ENCODE measurements around the gene NABP1. TPM values are rescaled to one million over a fixed set of nuclear protein-coding genes. Genes with fewer than 3 reads are reported as not detected.

The NABP1 gene
- total RNA-seq, 2 experiments from 2014 or later: 16.7 to 42.5 TPM

- Histone ChIP-seq H3K79me2 (ENCODE audit: insufficient read depth, low read depth, low read length) (no peaks in the 10 kb centered on the region), H3K4me3 (ENCODE audit: low read depth, low read length, poor library complexity, severe bottlenecking) (no peak overlapping the region), H3K9me2 (ENCODE audit: insufficient read depth, low read length) (no peaks in the 10 kb centered on the region), H3K36me3 (ENCODE audit: insufficient read depth, low read length) (no peaks in the 10 kb centered on the region), H2AFZ (ENCODE audit: low read length) (no peak overlapping the region), H4K20me1 (ENCODE audit: insufficient read depth, low read length) (no peaks in the 10 kb centered on the region), H3K4me1 (ENCODE audit: insufficient read depth, low read length, poor library complexity, severe bottlenecking) (no peaks in the 10 kb centered on the region), H3K9me3 (ENCODE audit: low read length) (no peaks in the 10 kb centered on the region), H3K4me2 (ENCODE audit: low read length) (no peak overlapping the region), H3K27ac (ENCODE audit: low read depth, low read length, poor library complexity, severe bottlenecking) (no peak overlapping the region)
- DNase-seq (ENCODE audit: low spot score): no peak
- TF ChIP-seq EZH2phosphoT487 (IDR thresholded peaks at IDR 0.05; ENCODE audit: borderline replicate concordance, low read depth, low read length) (no peak), CTCF (conservative IDR thresholded peaks at IDR 0.05; ENCODE audit: low read length) (no peak)
- CTCF ChIA-PET (ENCODE audit: unreplicated experiment): no interaction called here
- BruUV-seq (replicated peaks): no TSS peak
- POLR2A ChIA-PET: interaction anchor here (0.6 kb wide), 1 partner anchor 1634 kb away, joined by 3 read pairs; no protein-coding TSS in a partner anchor
- intact Hi-C loops (cut with micrococcal nuclease; ENCODE audit: unreplicated experiment): no loop called here
These were observed 26.8 kb upstream of the NABP1 start for GRCh38 chr2:191650896-191651773.

DNA sequence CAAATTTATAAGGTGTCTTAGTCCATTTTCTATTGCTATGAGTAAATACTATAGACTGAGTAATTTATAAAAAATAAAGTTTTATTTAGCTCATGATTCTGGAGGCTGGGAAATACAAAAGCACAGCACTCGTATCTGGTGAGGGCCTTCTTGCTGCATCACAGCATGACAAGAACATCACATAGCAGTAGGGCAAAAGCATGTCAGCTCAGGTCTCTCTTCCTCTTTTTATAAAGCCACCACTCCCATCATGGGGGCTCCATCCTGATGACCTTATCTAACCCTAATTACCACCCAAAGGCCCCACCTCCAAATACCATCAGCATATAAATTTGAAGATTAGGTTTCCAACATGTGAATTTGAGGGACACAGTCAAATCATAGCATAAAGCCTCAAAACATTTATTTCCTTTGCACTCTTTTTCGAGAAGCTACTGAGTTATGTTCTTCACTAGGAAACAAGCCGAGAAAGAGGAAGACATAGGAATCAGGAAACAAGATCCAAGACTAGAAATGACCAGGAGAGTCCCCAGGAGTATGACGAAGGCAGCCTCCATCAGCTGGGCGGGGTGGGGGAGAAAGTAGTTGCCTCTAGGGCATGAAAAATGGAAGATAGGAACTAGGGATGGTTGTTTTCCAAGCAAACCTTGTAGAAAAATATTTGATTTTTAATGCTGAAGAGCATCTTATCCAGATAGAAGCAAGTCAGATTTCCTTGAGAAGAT is 24.1 kb upstream of the NABP1 start:
- H3K27ac ChIP-seq (ENCODE audit: low read depth, low read length, poor library complexity, severe bottlenecking): no peak overlapping the region
- H3K4me3 ChIP-seq (ENCODE audit: low read depth, low read length, poor library complexity, severe bottlenecking): no peak overlapping the region
- H3K4me2 ChIP-seq (ENCODE audit: low read length): no peak overlapping the region
- no TSS peak for BruUV-seq (replicated peaks)
- H3K9me3 ChIP-seq (ENCODE audit: low read length): no peaks in the 10 kb centered on the region
- no peaks in the 10 kb centered on the region for H3K36me3 ChIP-seq (ENCODE audit: insufficient read depth, low read length)
- no peak for DNase-seq (ENCODE audit: low spot score)
- no peaks in the 10 kb centered on the region for H3K4me1 ChIP-seq (ENCODE audit: insufficient read depth, low read length, poor library complexity, severe bottlenecking)
- H3K79me2 ChIP-seq (ENCODE audit: insufficient read depth, low read depth, low read length): no peaks in the 10 kb centered on the region
- no peaks in the 10 kb centered on the region for H4K20me1 ChIP-seq (ENCODE audit: insufficient read depth, low read length)
- TF ChIP-seq EZH2phosphoT487 (IDR thresholded peaks at IDR 0.05; ENCODE audit: borderline replicate concordance, low read depth, low read length): no peak
- TF ChIP-seq CTCF (conservative IDR thresholded peaks at IDR 0.05; ENCODE audit: low read length): no peak
- POLR2A ChIA-PET: no interaction called here
- CTCF ChIA-PET (ENCODE audit: unreplicated experiment): no interaction called here
- no peak overlapping the region for H2AFZ ChIP-seq (ENCODE audit: low read length)
- intact Hi-C loops (cut with micrococcal nuclease; ENCODE audit: unreplicated experiment): no loop called here
- H3K9me2 ChIP-seq (ENCODE audit: insufficient read depth, low read length): no peaks in the 10 kb centered on the region
